HG03135 (cell line): ENCODE results near the gene MBTPS2.

Experiments used
- ATAC-seq: cut with Tn5 transposase; IDR thresholded peaks from one replicate; pipeline ENCODE4 v1.9.1; 2021; ENCODE audit warnings: mild to moderate bottlenecking, moderate library complexity; ENCODE audit not compliant: unreplicated experiment

Gene MBTPS2

DNA sequence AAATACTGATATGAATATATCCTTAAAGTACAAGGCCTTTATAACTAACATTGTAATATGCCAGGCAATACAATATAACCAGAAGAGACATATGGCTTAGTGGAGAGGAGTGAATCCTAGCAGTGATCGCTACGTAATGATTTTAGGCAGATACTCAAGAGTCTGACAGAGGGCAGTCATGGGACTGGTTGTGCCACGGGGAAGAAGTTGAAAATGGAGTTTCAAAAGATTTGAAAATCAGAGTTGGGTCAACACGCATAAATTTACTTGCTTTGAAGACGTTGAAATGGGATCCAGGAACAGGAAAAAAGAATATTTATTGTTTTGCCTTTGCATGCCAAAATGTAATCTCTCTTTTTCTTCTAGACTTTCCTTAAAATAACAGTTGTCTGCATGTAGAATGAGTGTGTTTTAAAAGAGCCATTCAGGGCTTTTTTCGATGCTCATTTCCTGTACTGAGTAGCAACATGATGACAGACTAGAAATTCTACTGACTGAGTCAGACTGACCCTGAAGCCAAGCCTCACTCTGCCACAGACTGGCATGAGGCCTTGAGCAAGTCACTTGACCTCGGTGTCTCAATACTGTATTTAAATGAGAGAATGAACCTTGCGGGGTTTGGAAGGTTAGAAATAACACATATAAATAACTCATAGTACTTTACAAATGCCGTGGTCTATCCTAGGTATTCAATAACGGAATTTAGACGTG, 93.0 kb downstream of the MBTPS2 start:
- no peak for ATAC-seq

DNA sequence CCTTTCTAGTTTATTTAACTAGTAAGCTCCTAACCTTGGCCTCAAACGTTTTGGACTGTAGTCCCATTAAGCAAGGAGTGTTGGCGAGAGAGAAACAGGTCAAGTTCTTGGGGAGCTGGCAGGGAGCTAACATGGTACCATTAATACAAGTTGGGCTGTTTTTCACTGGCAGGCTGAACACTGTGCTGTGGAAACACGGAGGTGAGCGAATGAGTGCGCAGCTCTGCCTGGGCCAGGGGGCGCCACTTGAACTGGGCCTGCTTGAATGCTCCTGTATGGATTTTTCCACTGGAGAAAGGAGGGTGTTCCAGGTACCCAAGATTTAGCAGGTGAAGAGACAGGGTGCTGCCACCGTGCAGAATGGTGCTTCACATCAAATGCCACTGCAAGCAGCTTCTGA, 93.7 kb downstream of the MBTPS2 start:
- no peak for ATAC-seq

GRCh38 chrX:21934414-21934813, 95.0 kb downstream of the MBTPS2 start:
- ATAC-seq = no peak
